ENCODE data around the gene ZNF638.

ZNF638 gene

GRCh38 chr2:71332435-71332796 lies 834 bp downstream of the ZNF638 start:
- no peak for DNase-seq (ENCODE audit: low read depth)

DNA sequence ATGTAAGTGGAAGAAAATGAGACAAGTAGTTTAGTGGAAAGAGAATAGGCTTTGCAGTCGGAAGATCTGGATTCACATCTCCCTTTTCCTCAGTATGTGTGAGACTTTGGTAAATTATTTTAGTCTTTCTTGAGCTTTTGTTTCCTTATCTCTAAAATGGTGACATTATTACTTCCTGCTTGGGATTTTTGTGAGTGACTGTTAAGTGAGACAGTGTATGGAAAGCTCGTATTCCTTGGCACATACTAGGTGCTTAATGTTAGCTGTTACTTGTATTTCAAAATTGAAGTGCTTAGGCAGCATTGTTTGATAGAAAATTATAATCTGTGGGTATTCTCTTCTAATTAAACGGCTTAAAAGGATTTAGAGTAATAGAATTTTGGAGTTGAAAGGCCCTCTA lies 2.0 kb downstream of the ZNF638 start:
- no peak for DNase-seq (ENCODE audit: low read depth)

DNA sequence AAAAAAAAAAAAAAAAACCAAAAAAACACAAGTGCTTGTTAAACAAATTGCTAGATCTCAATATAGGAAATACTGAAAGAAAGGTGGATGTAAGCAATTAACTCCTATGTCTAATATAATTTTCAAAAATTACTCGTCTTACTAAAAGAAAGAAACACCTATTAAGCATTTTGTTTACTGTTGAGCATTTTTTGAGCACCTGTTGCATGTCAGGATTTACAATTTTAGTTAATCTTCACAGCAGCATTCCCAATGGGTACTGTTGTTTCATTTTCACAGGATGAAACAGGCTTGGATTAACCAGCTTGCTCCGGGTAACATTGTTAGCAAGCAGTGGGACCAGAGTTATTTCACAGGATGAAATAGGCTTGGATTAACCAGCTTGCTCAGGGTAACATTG lies 4.8 kb downstream of the ZNF638 start:
- no peak for DNase-seq (ENCODE audit: low read depth)

DNA sequence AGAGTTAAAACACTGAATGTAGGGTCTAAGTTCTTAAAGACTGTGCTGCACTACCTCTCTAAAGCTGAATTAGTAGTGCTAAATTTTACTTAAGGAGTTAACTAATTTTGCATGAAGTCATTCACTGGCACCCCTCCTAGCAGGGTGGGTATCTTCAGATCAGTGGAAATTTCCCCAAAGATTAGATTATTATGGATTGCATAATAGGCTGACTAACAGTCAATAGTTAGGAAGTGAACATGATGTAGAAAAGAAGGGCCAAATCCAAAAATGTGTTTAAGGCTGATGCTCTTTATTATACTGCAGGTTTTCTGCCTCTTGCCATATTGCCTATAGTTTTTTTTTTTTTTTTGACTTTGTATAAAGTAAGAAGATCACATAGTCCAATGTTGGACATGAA lies 5.2 kb downstream of the ZNF638 start:
- DNase-seq (ENCODE audit: low read depth), result no peak

DNA sequence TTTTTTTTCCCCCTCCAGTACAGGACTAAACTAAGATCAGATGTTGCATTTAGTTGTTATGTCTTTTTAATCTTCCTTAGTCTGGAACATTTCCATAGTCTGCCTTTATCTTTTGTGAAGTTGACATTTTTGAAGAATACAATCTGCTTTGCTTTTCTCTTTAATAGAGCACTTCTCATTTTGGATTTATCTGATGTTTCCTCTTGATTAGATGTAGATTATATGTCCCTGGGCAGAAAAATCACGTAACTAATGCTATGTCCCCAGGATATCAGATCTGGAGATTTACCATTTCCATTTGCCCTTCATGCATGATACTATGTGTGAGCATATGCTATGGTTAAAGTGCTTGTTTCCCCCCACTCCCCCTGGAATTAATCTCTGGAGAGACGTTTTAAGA lies 6.2 kb downstream of the ZNF638 start:
- no peak for DNase-seq (ENCODE audit: low read depth)

GRCh38 chr2:71339685-71340084 lies 8.1 kb downstream of the ZNF638 start:
- DNase-seq (ENCODE audit: low read depth), result no peak

DNA sequence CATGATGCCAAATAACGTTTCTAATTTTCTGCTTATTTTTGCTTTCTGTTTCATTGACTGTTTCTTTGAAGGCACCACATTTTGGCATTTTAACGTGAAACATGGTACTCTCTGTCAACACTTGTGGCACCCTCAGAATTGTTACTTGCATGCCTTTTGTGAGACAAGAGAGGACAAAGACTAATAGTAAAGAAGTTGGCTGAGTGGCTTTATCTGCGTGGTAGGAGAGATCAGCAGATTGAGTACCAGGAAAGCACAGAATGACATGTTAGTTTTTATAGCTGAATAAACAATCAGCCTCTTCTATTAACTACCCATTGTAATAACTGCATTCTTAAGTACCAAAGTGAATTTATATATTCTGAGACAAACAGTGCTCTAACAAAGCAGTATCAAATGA lies 8.6 kb downstream of the ZNF638 start:
- no peak for DNase-seq (ENCODE audit: low read depth)

DNA sequence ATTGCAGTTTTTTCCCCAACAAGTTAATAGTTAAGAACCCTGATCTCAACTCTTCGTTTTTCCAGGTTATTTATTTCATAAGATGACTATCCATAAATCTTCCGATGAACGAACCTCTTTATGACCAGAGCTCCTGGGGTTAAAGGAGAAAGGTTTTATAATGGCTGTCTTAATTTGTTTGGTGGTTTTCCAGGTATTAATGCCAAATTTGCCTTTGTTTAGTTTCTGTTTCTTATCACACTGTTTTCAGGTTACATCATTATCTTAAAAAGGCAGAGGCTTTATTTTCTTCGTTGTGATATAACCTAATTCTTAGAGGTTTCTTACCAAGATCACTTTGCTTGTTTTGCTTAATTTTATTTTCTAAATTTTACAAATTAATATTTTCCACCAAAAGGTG lies 10.1 kb downstream of the ZNF638 start:
- no peak for DNase-seq (ENCODE audit: low read depth)

DNA sequence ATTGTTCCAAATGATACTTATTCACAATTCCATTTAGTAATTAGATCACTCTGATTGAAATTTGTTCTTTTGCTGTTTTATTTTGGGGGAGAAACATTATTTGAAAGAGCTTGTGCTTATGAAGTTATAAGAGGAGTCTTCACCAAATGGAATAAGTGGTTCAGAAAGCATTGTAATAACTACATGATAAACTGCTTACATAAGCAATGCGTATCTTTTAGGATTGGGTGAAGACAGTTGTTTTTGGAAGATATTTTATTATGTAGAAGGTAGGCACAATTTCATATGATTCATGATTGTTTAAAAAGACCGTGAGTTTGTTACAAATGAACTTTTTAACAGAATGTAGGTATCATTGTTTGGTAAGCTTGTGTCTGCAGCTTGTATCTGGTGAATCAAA lies 14.5 kb downstream of the ZNF638 start:
- DNase-seq (ENCODE audit: low read depth), result no peak

DNA sequence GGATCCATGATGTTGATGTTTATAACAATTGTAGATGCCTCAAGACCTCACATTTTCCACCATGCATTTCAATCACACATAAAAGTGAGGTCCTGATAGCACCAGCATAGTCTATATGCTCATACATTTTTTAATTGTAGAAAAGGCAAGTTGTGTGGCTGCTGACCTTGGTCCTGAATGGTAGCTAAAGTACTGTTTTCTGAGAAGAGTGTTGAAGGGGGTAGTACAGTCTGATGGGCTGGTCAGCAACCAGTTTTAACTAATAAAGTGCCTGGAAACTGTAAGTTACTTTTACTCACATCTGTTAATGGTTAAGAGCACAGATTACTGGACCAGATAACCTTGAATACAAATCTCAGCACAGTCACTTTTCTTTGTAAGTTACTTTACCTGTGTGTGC lies 15.9 kb downstream of the ZNF638 start:
- DNase-seq (ENCODE audit: low read depth), result no peak

GRCh38 chr2:71348302-71348701 lies 16.7 kb downstream of the ZNF638 start:
- no peak for DNase-seq (ENCODE audit: low read depth)

- no peak for DNase-seq (ENCODE audit: low read depth)
Measured at GRCh38 chr2:71353248-71353647, 21.7 kb downstream of the ZNF638 start.

GRCh38 chr2:71358931-71359671 lies 27.5 kb downstream of the ZNF638 start:
- DNase-seq (ENCODE audit: low read depth), result no peak

GRCh38 chr2:71360434-71360975 lies 28.9 kb downstream of the ZNF638 start:
- DNase-seq (ENCODE audit: low read depth), result no peak

GRCh38 chr2:71361631-71362030 lies 30.0 kb downstream of the ZNF638 start:
- no peak for DNase-seq (ENCODE audit: low read depth)

DNA sequence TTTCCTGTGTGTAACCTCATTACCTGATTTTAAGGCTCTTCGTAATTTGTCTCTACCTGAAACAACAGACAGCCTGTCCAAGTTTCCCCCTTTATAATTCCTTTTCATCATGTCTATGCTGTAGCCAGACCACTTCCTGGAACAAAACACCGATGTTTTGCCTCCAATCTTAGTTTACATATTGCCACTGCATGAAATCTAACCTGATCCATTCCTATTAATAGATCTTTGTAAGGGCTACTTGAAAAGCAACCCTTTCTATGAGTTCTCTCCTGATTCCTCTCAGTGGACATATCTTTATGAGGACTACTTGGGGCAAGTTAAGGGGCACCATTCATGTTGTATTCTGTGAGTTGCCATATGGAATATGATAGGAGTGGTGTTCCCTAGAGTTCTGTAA lies 30.9 kb downstream of the ZNF638 start:
- no peak for DNase-seq (ENCODE audit: low read depth)

GRCh38 chr2:71370015-71370414 lies 38.4 kb downstream of the ZNF638 start:
- no peak for DNase-seq (ENCODE audit: low read depth)

DNA sequence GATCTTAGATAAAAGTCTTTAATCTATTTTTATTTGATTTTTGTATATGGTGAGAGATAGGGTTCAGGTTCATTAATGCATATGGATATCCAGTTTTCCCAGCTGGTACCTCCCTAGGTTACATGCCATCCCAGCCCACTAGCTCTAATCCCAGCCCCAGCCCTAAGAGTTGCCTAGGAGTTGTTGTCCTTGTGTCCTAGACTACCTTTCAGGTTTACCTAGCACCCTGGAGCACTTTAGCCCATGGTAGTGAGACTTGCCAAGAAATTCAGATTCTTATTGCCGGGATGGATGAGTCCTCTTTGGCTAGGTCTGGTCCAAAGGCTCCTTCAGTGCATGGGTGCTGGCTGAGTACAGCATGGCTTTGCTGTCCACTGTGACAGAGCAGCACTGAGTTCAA lies 40.5 kb downstream of the ZNF638 start:
- DNase-seq (ENCODE audit: low read depth), result no peak

GRCh38 chr2:71379086-71379485 lies 47.5 kb downstream of the ZNF638 start:
- DNase-seq (ENCODE audit: low read depth), result no peak

GRCh38 chr2:71380665-71381064 lies 49.1 kb downstream of the ZNF638 start:
- no peak for DNase-seq (ENCODE audit: low read depth)

DNA sequence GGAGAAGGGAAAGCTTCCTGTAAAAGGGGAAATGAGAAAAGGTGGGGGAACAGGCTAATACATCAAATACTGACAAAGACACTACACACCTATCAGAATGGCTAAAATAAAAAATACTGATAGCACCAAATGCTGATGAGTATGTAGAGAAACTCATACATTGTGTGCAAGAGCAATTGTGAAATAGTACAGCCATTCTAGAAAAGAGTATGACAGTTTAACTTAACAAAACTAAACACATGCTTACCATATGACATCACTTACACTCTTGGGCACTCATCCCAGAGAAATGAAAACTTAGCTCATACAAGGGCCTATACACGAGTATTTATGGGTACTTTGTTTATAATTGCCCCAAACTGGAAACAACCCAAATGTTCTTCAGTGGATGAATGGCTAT lies 53.4 kb downstream of the ZNF638 start:
- no peak for DNase-seq (ENCODE audit: low read depth)

DNA sequence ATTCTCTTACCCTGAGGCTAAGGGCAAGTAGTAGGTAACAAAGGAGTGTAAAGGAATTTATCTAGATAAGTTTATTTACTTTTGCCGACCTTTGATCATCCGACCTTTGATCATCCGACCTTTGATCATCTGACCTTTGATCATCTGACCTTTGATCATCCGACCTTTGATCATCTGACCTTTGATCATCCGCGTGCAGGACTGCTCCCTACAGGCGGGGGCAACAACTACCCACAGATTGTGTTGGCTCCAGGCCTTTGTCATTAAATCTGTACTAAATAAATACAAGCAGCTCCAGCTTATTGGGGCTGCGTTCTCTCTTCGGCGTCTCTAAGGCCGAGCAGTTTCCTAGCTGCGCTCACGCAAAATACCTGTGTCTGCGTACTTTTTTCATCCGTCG lies 56.6 kb downstream of the ZNF638 start:
- no peak for DNase-seq (ENCODE audit: low read depth)

DNA sequence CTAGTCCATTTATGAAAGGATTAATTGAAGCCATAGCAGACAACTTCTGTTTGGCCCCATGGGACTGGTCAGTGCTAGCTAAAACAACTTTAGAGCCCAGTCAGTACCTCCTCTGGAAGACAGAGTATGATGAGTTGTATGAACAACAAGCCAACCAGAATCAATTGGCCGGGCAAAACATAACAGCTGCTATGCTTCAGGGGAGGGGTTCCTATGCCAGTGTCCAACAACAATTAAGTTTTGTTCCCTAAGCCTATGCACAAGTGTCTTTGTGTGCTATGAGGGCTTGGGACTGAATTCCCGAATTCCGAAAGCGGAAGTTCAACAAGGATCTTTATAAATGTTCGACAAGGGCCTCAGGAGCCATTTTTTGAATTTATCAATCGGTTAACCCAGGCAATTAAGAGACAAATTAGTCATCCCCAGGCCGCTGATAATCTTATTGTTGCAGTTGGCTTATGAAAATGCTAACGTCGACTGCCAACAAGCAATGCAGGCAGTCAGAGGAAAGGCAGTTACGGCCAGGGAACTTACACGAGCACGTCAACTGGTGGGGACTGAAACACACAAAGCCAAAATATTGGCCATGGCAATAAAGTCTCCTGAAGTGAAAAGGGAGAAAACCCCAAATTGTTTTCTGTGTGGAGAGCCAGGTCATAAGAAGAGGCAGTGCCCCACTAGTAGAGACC lies 57.9 kb downstream of the ZNF638 start:
- no peak for DNase-seq (ENCODE audit: low read depth)

DNA sequence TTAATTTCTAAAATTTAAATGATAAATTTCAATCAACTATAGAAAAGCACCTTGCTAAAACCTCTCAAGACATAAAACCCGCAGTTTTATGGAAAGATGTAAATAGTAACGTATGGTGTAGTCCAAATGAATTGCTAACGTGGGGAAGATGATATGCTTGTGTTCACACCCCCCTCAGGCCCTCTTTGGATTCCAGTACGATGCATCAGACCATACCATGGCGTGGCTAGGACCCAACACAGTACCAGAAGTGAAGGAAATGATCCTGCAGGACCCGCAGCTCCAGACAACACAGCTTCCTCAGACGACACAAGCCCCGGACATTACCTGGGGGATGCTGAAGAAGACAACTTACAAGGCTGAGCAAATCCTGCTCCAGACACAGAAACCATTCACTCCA lies 61.6 kb downstream of the ZNF638 start:
- no peak for DNase-seq (ENCODE audit: low read depth)

All from stimulated activated CD8-positive, alpha-beta memory T cell treated with anti-CD3 and anti-CD28 coated beads, Interleukin-7, amount 100 ng/mL, for 24 hours (primary cell).